Lung microvascular endothelial cell (primary cell): Measurements from ENCODE around the gene PAX5. TPM values are rescaled to one million over a fixed set of nuclear protein-coding genes. Genes with fewer than 3 reads are reported as not detected.

ENCODE experiments used
- DNase-seq, 2 donors: peaks; one replicate each; pipeline versions ENCODE4 v3.0.0 to v3.0.0-alpha.2; 2010; ENCODE audit warnings: low read depth in 2 of 2
- total RNA-seq: library from RNA; depleted of rRNA; stranded (reverse); fragments of >200 nt; gene quantifications from 2 replicates; pipeline ENCODE4 v1.2.1, GENCODE V29; 2014

The PAX5 gene
- total RNA-seq, 1 donor from 2014 or later: not detected

DNA sequence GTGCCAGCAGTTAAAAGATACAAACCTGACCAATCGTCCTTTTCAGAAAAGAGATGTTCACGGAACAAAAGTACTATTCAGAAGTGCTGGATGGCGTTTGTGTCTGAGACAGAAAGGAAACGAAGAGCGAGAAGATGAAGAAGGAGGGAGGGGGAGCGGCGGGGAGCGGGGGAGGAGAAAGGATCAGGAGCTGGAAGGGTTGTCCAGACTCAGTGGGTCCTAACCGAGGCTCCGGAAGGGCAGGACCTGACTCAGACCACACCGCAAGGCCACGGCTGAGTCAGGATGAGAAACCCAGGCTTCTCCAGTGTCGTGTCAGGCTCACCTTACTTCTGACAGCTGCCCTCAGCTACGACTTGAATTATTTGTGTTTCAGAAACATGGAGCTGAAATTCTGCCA is 46.2 kb downstream of the PAX5 start:
- no peak for DNase-seq

DNA sequence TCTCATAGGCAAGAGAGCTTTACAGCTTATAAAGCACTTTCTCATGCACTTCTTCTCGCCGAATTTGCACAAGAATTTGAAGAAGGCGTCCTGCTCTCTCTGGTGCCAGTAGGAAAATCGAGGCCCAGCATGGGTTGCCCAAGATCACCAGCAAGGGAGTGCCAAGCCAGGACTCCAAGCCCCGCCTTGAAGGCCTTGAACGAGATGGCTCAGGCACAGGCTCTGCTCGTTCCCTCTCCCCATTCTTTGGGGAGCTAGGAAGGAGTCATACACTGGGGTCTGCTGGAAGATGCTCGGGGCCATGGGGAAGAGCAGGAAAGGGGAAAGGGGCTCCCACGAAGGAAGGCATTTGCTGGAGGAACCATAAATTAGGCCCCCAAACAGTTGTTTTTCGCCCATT is 46.7 kb downstream of the PAX5 start:
- no peak for DNase-seq

- no peak for DNase-seq
Observed at GRCh38 chr9:36986468-36987408, 47.3 kb downstream of the PAX5 start.

DNA sequence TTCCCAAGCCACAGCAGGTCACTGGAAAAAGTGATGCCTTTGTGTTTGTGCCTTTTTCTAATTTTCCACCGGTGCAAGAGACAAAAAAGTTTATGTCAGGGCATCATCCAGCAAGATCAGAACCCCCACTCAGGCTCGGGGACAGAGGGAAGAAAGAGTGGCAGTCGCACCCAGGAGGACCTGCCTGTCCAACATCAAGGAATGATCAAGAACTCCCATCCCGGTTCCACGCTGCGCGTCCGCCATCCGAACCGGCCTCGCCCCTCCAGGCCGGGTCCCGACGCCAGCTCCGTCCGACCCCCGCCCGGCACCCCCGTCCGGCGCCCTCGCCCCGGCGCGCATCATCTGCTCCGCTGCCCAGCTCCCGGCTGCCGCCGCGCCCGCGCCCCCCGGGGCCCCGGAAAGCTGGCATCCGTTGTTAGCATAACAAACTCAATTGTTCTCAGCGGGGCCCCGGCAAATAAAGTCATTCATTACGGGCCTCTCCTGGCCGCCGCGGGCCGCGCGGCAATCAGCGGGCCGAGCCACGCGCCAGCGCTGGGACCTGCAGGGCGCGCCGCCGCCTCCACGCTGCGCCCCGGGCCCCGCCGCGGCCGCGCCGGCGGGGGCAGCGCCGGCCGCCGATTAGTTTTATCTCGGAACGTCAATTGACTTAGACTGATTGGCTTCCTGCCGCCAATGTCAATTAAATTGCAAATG is 48.1 kb downstream of the PAX5 start:
- DNase-seq: peak in 1 of 2 donors; percentile 20

GRCh38 chr9:36985061-36985768 is 48.9 kb downstream of the PAX5 start:
- DNase-seq: no peak

DNA sequence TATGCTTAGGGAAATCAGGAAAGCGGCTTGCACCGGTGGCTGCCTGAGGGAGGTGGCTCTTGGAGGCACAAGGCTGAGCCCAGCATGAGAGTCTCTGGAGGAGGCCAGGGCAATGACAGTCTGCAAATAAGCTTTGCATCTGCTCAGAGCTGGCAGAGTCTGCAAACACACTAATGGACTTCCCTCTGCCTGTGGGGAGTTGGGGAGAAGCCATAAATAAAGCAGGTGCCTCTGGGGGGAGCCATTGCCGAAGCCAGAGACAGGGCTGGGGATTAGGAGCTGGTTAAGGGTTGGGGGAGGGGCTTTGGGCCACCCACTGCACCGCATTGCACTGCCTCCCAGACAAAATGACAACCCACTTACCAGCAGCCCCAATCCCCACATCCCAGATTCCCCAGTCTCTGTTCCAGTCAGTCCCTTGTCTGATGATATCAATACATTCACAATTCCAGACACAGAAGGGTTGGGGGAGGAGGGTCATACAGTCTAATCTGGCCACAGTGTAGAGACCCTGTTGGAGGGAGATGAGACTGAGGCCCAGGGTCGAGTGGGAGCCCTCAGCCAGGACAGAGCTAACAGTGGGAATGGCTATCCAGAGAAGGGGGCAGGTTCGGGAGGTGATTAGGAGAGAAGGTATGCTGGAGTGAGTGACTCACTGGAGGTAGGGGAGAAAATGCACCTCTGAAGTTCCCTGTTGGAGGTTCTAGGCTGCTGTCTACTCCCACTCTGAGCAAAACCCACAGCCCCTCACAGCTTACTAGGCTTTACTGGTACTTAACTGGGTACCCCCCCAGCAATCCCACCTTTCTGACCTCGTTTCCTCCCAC is 53.7 kb downstream of the PAX5 start:
- no peak for DNase-seq

- no peak for DNase-seq
Observed at GRCh38 chr9:36976371-36977030, 57.6 kb downstream of the PAX5 start.

DNA sequence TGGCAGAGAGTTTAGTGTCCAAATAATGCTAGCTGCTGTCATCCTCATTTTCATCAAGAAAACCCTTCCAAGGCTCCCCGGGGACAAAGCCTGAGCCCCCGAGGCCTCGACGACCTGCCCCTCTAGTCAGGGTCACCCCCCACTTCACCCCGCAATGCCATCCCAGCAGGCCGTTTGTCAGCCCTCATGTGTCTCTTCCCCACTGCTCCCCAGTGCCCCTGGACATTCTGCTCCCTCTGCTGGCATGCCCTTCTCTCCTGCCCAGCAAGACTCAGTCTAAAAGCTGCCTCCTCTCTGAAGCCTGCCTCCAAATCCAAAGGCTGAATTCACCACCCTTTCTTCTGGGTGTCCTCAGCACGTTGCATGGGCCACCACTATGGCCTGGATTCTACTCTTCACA is 59.3 kb downstream of the PAX5 start:
- DNase-seq: no peak

DNA sequence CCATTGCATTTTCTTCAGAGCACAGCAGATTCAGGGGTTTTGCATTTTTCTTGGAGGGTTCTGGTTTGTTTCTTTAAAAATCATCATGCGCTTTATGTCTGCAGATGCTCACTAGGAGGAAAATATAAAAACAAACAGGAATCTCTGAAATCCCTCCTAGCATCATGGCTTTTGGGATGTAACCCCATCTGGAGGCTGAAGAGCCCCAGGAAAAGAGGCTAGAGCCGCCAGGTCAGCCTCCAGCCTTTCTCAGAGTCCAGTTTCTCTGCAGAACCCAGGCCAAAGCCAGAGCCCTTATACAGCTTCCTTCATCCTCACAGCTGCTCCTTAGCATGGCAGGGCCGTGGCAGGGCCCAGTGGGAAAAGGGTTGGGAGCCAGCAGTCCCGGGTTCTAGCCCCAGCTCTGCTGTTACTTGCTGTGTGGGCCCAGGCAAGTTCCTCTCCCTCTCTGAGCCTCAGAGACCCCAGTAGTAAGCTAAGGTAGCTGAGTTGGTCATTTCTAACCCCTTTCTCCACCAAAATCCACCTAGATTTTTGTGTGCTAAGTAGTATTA is 62.1 kb downstream of the PAX5 start:
- no peak for DNase-seq

DNA sequence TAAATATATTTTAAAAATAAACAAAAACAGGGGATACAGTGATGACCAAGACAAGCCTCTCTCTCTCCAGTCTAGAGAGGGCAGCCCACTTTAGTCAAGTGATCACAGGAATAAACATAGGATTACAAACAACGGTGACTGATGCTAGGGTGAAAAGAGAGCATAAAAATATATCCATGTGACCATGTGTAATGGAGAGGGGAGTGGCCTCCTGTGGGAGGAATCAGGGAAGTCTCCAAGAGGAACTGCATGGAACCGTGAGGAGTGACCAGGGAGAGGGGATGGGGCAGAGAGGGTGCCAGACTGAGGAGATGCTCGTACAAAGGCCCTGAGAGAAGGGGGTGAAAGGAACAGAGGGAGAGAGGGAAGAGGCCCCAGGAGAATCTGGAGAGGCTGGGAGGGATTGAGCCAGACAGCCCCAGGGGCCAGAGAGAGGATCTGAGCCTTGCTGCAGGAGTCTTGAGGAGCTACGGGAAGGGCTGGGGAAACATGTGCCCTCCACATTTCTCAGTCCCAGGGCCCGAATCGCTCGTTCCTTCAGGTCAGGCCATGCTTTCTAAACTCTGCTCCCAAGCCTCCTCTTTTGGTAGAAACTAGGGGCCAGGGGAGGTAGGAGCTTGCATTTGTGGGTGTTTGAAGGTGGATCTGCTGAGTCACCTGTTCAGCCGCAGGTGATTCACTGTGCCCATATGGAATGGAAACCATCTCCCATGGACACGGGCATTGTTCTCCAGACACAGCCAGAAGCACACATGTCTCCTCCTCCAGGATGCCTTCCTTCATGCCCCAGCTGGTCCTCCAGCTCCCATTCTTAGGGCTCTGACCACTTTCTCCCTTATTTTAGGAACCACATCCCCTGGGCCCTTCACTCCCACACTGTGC is 63.8 kb downstream of the PAX5 start:
- DNase-seq: no peak

DNA sequence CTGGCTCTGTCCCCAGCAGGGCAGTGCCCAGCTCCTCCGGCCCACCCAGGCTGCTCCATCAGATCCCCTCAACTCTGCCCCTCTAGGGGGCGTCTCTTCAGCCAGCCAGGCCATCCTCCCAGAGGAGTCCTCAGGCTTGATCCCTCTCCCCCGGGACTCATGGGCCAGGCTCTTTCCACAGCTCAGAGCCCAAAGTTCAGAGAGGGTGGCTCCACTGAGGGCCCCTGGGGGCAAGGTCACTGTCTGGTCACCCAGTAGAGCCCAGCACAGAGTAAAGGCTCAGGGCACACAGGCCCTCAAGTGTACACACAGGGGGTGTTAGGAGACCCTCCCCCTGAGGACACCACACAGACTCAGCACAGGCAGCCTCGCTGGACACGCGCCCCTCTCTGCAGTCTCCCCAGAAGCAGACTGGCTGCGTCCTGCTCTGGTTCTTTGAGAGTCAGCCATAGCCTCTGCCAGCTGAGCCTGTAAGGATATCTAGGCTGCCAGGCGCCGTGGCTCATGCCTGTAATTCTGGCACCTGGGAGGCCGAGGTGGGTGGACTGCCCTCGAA is 64.8 kb downstream of the PAX5 start:
- DNase-seq: no peak

DNA sequence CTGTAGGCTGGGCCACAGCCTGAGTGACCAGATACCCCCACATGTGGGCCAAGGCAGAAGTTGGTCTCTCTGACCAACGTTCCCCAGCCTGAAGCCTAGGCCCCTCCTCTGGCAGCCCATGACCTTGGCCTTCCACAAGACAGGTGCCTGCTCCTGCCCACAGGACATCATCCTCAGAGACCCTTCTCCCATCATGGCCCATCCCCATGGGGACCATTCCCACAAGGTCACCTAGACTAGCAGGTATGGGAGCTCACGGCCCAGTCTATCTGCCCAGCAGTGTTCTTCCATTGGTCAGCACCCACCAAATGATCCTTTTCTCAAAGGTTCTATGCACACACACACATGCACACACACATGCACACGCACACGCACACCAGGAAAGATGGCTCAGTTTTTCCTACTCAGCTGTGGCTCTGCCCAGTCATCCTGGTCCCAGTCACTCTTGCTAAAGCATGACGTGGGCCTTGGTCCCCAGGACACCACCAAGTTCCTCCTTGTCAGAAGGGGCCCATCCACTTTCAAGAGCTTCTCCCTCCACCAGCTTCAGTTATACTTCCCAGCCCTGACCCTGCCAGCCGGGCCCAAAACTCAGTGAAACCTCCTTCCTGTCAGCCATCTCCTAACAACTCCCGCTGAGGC is 65.4 kb downstream of the PAX5 start:
- no peak for DNase-seq

DNA sequence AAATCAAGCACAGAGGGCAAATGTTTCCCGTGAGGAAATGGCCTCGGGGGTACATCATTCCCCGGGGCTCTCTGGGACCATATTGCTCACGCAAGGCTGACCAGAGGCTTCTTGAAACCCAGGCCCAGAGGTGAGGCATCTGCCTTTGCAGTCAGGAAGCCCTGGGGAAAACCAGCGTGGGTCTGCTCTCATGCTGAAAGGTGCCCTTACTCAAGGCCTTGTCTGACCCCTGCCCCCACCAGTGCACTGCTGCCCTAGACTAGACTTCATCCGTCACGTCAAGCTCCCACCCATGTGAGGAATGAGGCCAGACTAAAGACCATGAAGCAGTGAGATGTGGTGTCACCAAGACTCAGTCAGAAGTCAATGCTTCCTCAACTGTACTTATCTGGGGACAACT is 66.1 kb downstream of the PAX5 start:
- DNase-seq: no peak

GRCh38 chr9:36966371-36967097 is 67.5 kb downstream of the PAX5 start:
- no peak for DNase-seq

GRCh38 chr9:36964791-36965190 is 69.3 kb downstream of the PAX5 start:
- DNase-seq: no peak

- no peak for DNase-seq
Observed at GRCh38 chr9:36963346-36963745, 70.7 kb downstream of the PAX5 start.

- no peak for DNase-seq
Observed at GRCh38 chr9:36962691-36963090, 71.4 kb downstream of the PAX5 start.
